GM23338 (cell line): Measurements from ENCODE around the gene STAT4. TPM values are rescaled to one million over a fixed set of nuclear protein-coding genes. Genes with fewer than 3 reads are reported as not detected.

ENCODE experiments used
- CREB1 ChIP-seq: fragments of 250-450 bp; sonication (Bioruptor Pico); IDR thresholded peaks from 2 replicates; pipeline ENCODE4 v1.5.0; 2020; ENCODE audit warnings: low read depth, mild to moderate bottlenecking, moderate library complexity
- EZH2 ChIP-seq: fragments of 200-600 bp; sonication (generic); IDR thresholded peaks from one replicate; pipeline ENCODE4 v1.8.0; 2017; ENCODE audit warnings: antibody characterized with exemption, mild to moderate bottlenecking, low read depth; ENCODE audit not compliant: unreplicated experiment
- EZH2phosphoT487 ChIP-seq: fragments of 200-600 bp; sonication (generic); IDR thresholded peaks from one replicate; pipeline ENCODE4 v1.8.1; 2018; ENCODE audit warnings: antibody characterized with exemption; ENCODE audit not compliant: unreplicated experiment
- JUNB ChIP-seq: IDR thresholded peaks from one replicate; pipeline ENCODE4 v1.6.1; 2016; ENCODE audit warnings: antibody characterized with exemption; ENCODE audit not compliant: unreplicated experiment
- POLR2AphosphoS5 ChIP-seq: IDR thresholded peaks from 2 replicates; pipeline ENCODE4 v1.6.1; 2016; ENCODE audit warnings: antibody characterized with exemption, low read depth
- ZNF114 ChIP-seq: fragments of 250-450 bp; sonication (Bioruptor Pico); IDR thresholded peaks from 2 replicates; pipeline ENCODE4 v1.5.0; 2020; ENCODE audit warnings: mild to moderate bottlenecking, moderate library complexity
- polyA plus RNA-seq: library from polyadenylated mRNA; unstranded; fragments of >200 nt; fragmentation: Nextera tagmentation; extraction: Ambion mirVana; gene quantifications from 2 replicates; pipeline ENCODE4 v1.2.1, GENCODE V29; 2016
- total RNA-seq: library from RNA; depleted of rRNA; stranded (reverse); fragments of >200 nt; shearing (Covaris generic); gene quantifications from 2 replicates; pipeline ENCODE4 v1.2.3, GENCODE V29; 2014
- TF ChIP-seq, protein P1 (sequence below): fragments of 250-450 bp; sonication (Bioruptor Pico); IDR thresholded peaks from 2 replicates; pipeline ENCODE4 v1.5.0; 2020; ENCODE audit warnings: mild to moderate bottlenecking, moderate library complexity
- TF ChIP-seq, protein P2 (sequence below): IDR thresholded peaks from one replicate; pipeline ENCODE4 v1.6.1; 2018; ENCODE audit warnings: antibody characterized with exemption; ENCODE audit not compliant: unreplicated experiment
- TF ChIP-seq, protein P3 (sequence below): IDR thresholded peaks from 2 replicates; pipeline ENCODE4 v1.6.1; 2016; ENCODE audit warnings: antibody characterized with exemption

Gene STAT4
- total and polyA plus RNA-seq, 2 experiments from 2014 or later: 0.52 to 0.86 TPM

DNA sequence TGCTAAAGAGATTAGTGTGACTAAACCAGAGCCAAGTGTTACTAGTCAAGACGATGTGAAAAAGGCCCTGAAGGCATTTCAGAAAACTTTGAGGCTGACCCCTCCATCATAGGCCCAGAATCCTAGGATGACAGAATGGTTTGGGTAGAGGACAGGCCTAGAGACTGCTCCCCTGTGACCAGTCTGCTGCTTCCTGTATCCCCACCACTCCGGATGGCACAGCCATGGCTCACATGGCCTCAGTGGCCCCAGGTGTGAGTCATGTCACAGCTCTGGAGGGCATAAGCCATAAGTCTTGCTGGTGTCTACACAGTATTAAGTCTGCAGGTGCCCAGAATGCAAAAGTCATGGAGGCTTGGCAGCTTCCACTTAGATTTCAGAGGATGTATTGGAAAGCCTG is 124.4 kb downstream of the STAT4 start (continued):
- TF ChIP-seq, protein P1, sequence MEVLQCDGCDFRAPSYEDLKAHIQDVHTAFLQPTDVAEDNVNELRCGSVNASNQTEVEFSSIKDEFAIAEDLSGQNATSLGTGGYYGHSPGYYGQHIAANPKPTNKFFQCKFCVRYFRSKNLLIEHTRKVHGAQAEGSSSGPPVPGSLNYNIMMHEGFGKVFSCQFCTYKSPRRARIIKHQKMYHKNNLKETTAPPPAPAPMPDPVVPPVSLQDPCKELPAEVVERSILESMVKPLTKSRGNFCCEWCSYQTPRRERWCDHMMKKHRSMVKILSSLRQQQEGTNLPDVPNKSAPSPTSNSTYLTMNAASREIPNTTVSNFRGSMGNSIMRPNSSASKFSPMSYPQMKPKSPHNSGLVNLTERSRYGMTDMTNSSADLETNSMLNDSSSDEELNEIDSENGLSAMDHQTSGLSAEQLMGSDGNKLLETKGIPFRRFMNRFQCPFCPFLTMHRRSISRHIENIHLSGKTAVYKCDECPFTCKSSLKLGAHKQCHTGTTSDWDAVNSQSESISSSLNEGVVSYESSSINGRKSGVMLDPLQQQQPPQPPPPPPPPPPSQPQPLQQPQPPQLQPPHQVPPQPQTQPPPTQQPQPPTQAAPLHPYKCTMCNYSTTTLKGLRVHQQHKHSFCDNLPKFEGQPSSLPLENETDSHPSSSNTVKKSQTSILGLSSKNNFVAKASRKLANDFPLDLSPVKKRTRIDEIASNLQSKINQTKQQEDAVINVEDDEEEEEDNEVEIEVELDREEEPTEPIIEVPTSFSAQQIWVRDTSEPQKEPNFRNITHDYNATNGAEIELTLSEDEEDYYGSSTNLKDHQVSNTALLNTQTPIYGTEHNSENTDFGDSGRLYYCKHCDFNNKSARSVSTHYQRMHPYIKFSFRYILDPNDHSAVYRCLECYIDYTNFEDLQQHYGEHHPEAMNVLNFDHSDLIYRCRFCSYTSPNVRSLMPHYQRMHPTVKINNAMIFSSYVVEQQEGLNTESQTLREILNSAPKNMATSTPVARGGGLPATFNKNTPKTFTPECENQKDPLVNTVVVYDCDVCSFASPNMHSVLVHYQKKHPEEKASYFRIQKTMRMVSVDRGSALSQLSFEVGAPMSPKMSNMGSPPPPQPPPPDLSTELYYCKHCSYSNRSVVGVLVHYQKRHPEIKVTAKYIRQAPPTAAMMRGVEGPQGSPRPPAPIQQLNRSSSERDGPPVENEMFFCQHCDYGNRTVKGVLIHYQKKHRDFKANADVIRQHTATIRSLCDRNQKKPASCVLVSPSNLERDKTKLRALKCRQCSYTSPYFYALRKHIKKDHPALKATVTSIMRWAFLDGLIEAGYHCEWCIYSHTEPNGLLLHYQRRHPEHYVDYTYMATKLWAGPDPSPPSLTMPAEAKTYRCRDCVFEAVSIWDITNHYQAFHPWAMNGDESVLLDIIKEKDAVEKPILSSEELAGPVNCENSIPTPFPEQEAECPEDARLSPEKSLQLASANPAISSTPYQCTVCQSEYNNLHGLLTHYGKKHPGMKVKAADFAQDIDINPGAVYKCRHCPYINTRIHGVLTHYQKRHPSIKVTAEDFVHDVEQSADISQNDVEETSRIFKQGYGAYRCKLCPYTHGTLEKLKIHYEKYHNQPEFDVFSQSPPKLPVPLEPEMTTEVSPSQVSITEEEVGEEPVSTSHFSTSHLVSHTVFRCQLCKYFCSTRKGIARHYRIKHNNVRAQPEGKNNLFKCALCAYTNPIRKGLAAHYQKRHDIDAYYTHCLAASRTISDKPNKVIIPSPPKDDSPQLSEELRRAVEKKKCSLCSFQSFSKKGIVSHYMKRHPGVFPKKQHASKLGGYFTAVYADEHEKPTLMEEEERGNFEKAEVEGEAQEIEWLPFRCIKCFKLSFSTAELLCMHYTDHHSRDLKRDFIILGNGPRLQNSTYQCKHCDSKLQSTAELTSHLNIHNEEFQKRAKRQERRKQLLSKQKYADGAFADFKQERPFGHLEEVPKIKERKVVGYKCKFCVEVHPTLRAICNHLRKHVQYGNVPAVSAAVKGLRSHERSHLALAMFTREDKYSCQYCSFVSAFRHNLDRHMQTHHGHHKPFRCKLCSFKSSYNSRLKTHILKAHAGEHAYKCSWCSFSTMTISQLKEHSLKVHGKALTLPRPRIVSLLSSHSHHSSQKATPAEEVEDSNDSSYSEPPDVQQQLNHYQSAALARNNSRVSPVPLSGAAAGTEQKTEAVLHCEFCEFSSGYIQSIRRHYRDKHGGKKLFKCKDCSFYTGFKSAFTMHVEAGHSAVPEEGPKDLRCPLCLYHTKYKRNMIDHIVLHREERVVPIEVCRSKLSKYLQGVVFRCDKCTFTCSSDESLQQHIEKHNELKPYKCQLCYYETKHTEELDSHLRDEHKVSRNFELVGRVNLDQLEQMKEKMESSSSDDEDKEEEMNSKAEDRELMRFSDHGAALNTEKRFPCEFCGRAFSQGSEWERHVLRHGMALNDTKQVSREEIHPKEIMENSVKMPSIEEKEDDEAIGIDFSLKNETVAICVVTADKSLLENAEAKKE (CRISPR knock-in tag): no peak
- TF ChIP-seq, protein P2, sequence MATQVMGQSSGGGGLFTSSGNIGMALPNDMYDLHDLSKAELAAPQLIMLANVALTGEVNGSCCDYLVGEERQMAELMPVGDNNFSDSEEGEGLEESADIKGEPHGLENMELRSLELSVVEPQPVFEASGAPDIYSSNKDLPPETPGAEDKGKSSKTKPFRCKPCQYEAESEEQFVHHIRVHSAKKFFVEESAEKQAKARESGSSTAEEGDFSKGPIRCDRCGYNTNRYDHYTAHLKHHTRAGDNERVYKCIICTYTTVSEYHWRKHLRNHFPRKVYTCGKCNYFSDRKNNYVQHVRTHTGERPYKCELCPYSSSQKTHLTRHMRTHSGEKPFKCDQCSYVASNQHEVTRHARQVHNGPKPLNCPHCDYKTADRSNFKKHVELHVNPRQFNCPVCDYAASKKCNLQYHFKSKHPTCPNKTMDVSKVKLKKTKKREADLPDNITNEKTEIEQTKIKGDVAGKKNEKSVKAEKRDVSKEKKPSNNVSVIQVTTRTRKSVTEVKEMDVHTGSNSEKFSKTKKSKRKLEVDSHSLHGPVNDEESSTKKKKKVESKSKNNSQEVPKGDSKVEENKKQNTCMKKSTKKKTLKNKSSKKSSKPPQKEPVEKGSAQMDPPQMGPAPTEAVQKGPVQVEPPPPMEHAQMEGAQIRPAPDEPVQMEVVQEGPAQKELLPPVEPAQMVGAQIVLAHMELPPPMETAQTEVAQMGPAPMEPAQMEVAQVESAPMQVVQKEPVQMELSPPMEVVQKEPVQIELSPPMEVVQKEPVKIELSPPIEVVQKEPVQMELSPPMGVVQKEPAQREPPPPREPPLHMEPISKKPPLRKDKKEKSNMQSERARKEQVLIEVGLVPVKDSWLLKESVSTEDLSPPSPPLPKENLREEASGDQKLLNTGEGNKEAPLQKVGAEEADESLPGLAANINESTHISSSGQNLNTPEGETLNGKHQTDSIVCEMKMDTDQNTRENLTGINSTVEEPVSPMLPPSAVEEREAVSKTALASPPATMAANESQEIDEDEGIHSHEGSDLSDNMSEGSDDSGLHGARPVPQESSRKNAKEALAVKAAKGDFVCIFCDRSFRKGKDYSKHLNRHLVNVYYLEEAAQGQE: no peak
- TF ChIP-seq EZH2 (no peak), EZH2phosphoT487 (no peak), POLR2AphosphoS5 (no peak), JUNB (no peak), CREB1 (CRISPR knock-in tag) (no peak), ZNF114 (CRISPR knock-in tag) (no peak)
- TF ChIP-seq, protein P3, sequence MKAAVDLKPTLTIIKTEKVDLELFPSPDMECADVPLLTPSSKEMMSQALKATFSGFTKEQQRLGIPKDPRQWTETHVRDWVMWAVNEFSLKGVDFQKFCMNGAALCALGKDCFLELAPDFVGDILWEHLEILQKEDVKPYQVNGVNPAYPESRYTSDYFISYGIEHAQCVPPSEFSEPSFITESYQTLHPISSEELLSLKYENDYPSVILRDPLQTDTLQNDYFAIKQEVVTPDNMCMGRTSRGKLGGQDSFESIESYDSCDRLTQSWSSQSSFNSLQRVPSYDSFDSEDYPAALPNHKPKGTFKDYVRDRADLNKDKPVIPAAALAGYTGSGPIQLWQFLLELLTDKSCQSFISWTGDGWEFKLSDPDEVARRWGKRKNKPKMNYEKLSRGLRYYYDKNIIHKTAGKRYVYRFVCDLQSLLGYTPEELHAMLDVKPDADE: no peak
